ENCODE results near the gene IQGAP1. TPM values are rescaled to one million over a fixed set of nuclear protein-coding genes. Genes with fewer than 3 reads are reported as not detected.

The IQGAP1 gene
- total RNA-seq, 1 donor from 2014 or later: 154 TPM

GRCh38 chr15:90529371-90530249, 141.6 kb downstream of the IQGAP1 start, which contains the start of gene CRTC3:
Gene CRTC3, plus strand, starts transcription at chr15:90529923. Its CDS starts 149 bp downstream, at chr15:90530072.
- H3K36me3 Mint-ChIP-seq (ENCODE audit: low read depth): peaks cover 20% of the 10 kb centered on the region
- peak; percentile 89 for DNase-seq
- intact Hi-C loops (cut with micrococcal nuclease): loop anchor here (2.0 kb wide), 1 partner anchor 63 kb away; no protein-coding TSS in a partner anchor
- peak within 1 kb of the TSS; percentile 89 for H3K27ac Mint-ChIP-seq
- peak within 1 kb of the TSS; percentile 97 for H3K4me3 Mint-ChIP-seq
- H3K27me3 Mint-ChIP-seq: no peaks in the 10 kb centered on the region
- H3K9me3 Mint-ChIP-seq: no peaks in the 10 kb centered on the region
- H3K4me1 Mint-ChIP-seq: peaks cover 41% of the 10 kb centered on the region

- peak; percentile 88 for DNase-seq
- Mint-ChIP-seq H3K27me3 (no peaks in the 10 kb centered on the region), H3K9me3 (no peaks in the 10 kb centered on the region), H3K36me3 (ENCODE audit: low read depth) (peaks cover 24% of the 10 kb centered on the region), H3K27ac (peak overlapping the region; percentile 89), H3K4me3 (peak overlapping the region; percentile 97), H3K4me1 (peaks cover 46% of the 10 kb centered on the region)
- intact Hi-C loops (cut with micrococcal nuclease): loop anchor here (2.0 kb wide), 1 partner anchor 62 kb away; no protein-coding TSS in a partner anchor
Measured at GRCh38 chr15:90530250-90531051, 142.4 kb downstream of the IQGAP1 start.

- peaks cover 50% of the 10 kb centered on the region for H3K4me1 Mint-ChIP-seq
- DNase-seq: no peak
- peak overlapping the region; percentile 97 for H3K4me3 Mint-ChIP-seq
- intact Hi-C loops (cut with micrococcal nuclease): loop anchor here (2.0 kb wide), 1 partner anchor 62 kb away; no protein-coding TSS in a partner anchor
- H3K9me3 Mint-ChIP-seq: no peaks in the 10 kb centered on the region
- H3K36me3 Mint-ChIP-seq (ENCODE audit: low read depth): peaks cover 25% of the 10 kb centered on the region
- no peaks in the 10 kb centered on the region for H3K27me3 Mint-ChIP-seq
- H3K27ac Mint-ChIP-seq: peak overlapping the region; percentile 89
Measured at GRCh38 chr15:90531147-90531546, 143.1 kb downstream of the IQGAP1 start.

GRCh38 chr15:90535254-90535653, 147.2 kb downstream of the IQGAP1 start:
- no peak overlapping the region for H3K4me3 Mint-ChIP-seq
- H3K36me3 Mint-ChIP-seq (ENCODE audit: low read depth): peaks cover 49% of the 10 kb centered on the region
- intact Hi-C loops (cut with micrococcal nuclease): no loop called here
- H3K4me1 Mint-ChIP-seq: peaks cover 79% of the 10 kb centered on the region
- no peak for DNase-seq
- H3K27ac Mint-ChIP-seq: no peak overlapping the region
- H3K9me3 Mint-ChIP-seq: no peaks in the 10 kb centered on the region
- H3K27me3 Mint-ChIP-seq: no peaks in the 10 kb centered on the region

GRCh38 chr15:90539789-90540188, 151.7 kb downstream of the IQGAP1 start:
- Mint-ChIP-seq H3K4me1 (peaks cover 73% of the 10 kb centered on the region), H3K27me3 (no peaks in the 10 kb centered on the region), H3K36me3 (ENCODE audit: low read depth) (peaks cover 52% of the 10 kb centered on the region), H3K9me3 (no peaks in the 10 kb centered on the region), H3K27ac (peak overlapping the region; percentile 92), H3K4me3 (peak overlapping the region; percentile 83)
- DNase-seq: peak; percentile 82
- intact Hi-C loops (cut with micrococcal nuclease): loop anchor here (2.0 kb wide), 1 partner anchor 25 kb away; no protein-coding TSS in a partner anchor

GRCh38 chr15:90540768-90541167, 152.7 kb downstream of the IQGAP1 start:
- DNase-seq: no peak
- Mint-ChIP-seq H3K4me3 (peak overlapping the region; percentile 70), H3K36me3 (ENCODE audit: low read depth) (peaks cover 51% of the 10 kb centered on the region), H3K27me3 (no peaks in the 10 kb centered on the region), H3K9me3 (no peaks in the 10 kb centered on the region), H3K27ac (peak overlapping the region; percentile 71), H3K4me1 (peaks cover 72% of the 10 kb centered on the region)
- intact Hi-C loops (cut with micrococcal nuclease): no loop called here

GRCh38 chr15:90545095-90545494, 157.1 kb downstream of the IQGAP1 start:
- H3K9me3 Mint-ChIP-seq: no peaks in the 10 kb centered on the region
- H3K4me1 Mint-ChIP-seq: peaks cover 59% of the 10 kb centered on the region
- peaks cover 40% of the 10 kb centered on the region for H3K36me3 Mint-ChIP-seq (ENCODE audit: low read depth)
- peak overlapping the region; percentile 34 for H3K27ac Mint-ChIP-seq
- no peak for DNase-seq
- no peak overlapping the region for H3K4me3 Mint-ChIP-seq
- no peaks in the 10 kb centered on the region for H3K27me3 Mint-ChIP-seq
- intact Hi-C loops (cut with micrococcal nuclease): no loop called here

GRCh38 chr15:90547540-90547939, 159.5 kb downstream of the IQGAP1 start:
- Mint-ChIP-seq H3K27ac (peak overlapping the region; percentile 36), H3K9me3 (no peaks in the 10 kb centered on the region), H3K27me3 (no peaks in the 10 kb centered on the region), H3K4me1 (peaks cover 53% of the 10 kb centered on the region), H3K36me3 (ENCODE audit: low read depth) (peaks cover 41% of the 10 kb centered on the region), H3K4me3 (no peak overlapping the region)
- no peak for DNase-seq
- intact Hi-C loops (cut with micrococcal nuclease): no loop called here

GRCh38 chr15:90550919-90551318, 162.9 kb downstream of the IQGAP1 start:
- H3K27me3 Mint-ChIP-seq: no peaks in the 10 kb centered on the region
- no peak for DNase-seq
- peaks cover 41% of the 10 kb centered on the region for H3K4me1 Mint-ChIP-seq
- no peaks in the 10 kb centered on the region for H3K9me3 Mint-ChIP-seq
- no peak overlapping the region for H3K4me3 Mint-ChIP-seq
- H3K36me3 Mint-ChIP-seq (ENCODE audit: low read depth): peaks cover 38% of the 10 kb centered on the region
- H3K27ac Mint-ChIP-seq: no peak overlapping the region
- intact Hi-C loops (cut with micrococcal nuclease): no loop called here

Other genes starting within 250 kb of the IQGAP1 start
- 17.5 and 18.9 TPM in 2 replicates for gene SEMA4B, start 186.9 kb upstream of the IQGAP1 start, total RNA-seq
- gene CIB1, start 154.3 kb upstream of the IQGAP1 start, total RNA-seq: 149 and 156 TPM in 2 replicates
- gene GDPGP1, start 154.0 kb upstream of the IQGAP1 start, total RNA-seq: 9.9 and 11.9 TPM in 2 replicates
- gene TTLL13, start 138.7 kb upstream of the IQGAP1 start, total RNA-seq: 0.44 and 1.4 TPM in 2 replicates
- gene NGRN, start 122.6 kb upstream of the IQGAP1 start, total RNA-seq: 43.2 and 44.3 TPM in 2 replicates
- gene ZNF774, start 36.0 kb upstream of the IQGAP1 start, total RNA-seq: 1.2 and 2.3 TPM in 2 replicates
- gene CRTC3, start 141.7 kb downstream of the IQGAP1 start, total RNA-seq: 48.8 and 54.2 TPM in 2 replicates